ENCODE measurements around the gene NMB. TPM values are rescaled to one million over a fixed set of nuclear protein-coding genes. Genes with fewer than 3 reads are reported as not detected.
"Not testable (repeated sequence)": the region's sequence is repeated elsewhere in the genome, so short reads cannot be mapped to it uniquely, and the experiment has no call there.

The NMB gene, protein sequence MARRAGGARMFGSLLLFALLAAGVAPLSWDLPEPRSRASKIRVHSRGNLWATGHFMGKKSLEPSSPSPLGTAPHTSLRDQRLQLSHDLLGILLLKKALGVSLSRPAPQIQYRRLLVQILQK
- 2.8 and 3.7 TPM in 2 replicates for total RNA-seq

DNA sequence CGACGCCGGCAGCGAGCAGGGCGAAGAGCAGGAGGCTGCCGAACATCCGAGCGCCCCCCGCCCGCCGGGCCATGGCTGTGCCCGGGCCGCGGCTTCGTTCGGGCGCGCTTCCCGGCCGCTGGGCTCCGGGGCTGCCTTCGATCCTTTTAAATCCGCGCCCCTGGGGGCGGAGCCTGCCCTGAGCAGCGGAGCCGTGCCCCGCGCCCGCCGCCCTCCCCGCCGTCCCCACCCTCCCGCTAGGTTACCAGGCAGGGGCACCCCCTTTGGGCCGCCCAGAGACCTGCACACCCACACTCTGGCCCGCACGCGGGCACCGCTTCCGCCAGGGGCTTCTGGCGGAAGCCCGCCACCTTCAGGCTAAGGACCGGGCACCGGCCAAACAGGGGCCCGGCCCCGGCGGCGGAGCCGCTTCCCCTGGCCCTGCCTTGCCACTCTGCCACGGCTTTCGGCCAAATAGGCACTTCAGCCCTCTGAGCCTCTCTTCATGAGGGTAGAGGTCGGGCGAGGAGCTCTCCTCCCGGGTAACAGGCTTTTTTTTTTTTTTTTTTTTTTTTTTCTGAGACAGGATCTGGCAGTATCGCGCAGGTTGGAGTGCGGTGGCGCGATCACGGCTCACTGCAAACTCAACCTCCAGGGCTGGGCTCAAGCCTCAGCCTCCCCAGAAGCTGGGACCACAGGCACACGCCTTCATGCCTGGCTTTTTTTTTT is at the start of gene NMB:
NMB (minus strand) TSS at position 120 of the 708 bp plus-strand sequence; CDS start at position 73, 47 bp downstream.
- no peaks in the 10 kb centered on the region for H3K9me3 Mint-ChIP-seq
- H3K36me3 Mint-ChIP-seq (ENCODE audit: low read depth), result peaks cover 12% of the 10 kb centered on the region
- peak; percentile 93 for DNase-seq
- H3K27ac Mint-ChIP-seq, result peak within 1 kb of the TSS; percentile 87
- H3K27me3 Mint-ChIP-seq, result no peaks in the 10 kb centered on the region
- H3K4me1 Mint-ChIP-seq, result peaks cover 21% of the 10 kb centered on the region
- peak within 1 kb of the TSS; percentile 81 for H3K4me3 Mint-ChIP-seq
- intact Hi-C loops (cut with micrococcal nuclease), result loop anchor here (1.0 kb wide), 2 partner anchors 11 to 54 kb away; no protein-coding TSS in a partner anchor

DNA sequence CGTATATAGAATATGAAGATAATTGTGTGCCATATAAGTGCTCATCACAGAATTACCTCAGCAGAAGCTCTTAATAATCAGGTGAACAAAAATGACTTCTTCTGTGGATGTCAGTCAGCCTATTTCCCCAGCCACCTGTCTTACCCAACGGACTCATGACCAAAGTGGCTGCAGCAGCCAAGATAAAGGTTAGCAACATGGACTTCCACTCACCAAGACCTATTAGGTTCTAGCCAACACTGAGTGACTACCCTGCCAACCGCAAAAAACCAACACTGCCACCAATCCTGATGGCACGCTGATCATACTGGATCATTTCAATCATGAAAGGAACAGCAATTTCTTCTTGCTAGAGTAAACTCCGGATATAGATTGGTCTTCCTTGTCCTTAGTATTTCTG is 45.8 kb upstream of the NMB start:
- Mint-ChIP-seq H3K27ac (no peak overlapping the region), H3K4me3 (no peak overlapping the region), H3K9me3 (no peaks in the 10 kb centered on the region), H3K36me3 (ENCODE audit: low read depth) (peaks cover 35% of the 10 kb centered on the region), H3K27me3 (no peaks in the 10 kb centered on the region), H3K4me1 (peaks cover 49% of the 10 kb centered on the region)
- DNase-seq, result no peak
- intact Hi-C loops (cut with micrococcal nuclease), result loop anchor here (5.0 kb wide), 1 partner anchor 33 kb away; no protein-coding TSS in a partner anchor

DNA sequence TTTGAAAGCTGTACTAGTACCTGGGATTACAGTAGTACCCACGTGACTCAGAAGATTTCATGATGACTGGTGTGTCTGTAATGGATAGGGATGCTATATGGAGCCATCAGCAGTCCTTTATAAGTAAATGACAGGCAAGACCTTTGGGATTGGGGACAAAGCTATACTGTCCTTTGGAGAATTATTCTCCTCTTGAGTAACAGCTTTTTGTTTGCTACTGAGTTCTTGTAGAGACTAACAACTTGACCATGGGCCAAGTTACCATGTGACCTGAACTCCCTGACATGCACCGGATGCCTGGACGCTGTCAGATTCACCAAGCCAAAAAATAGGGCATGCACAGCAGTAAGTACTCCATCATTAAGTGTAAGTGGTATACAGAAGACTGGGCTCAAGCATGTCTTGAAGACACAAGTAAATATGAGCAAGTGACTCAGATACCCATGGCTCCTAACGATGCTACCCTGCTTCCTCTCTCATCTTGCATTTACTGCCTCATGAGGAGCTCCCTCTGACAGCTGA is 45.0 kb upstream of the NMB start:
- Mint-ChIP-seq H3K4me3 (no peak overlapping the region), H3K9me3 (no peaks in the 10 kb centered on the region), H3K36me3 (ENCODE audit: low read depth) (peaks cover 31% of the 10 kb centered on the region), H3K27me3 (no peaks in the 10 kb centered on the region), H3K4me1 (peaks cover 49% of the 10 kb centered on the region), H3K27ac (peak overlapping the region; percentile 43)
- intact Hi-C loops (cut with micrococcal nuclease), result loop anchor here (5.0 kb wide), 1 partner anchor 34 kb away; no protein-coding TSS in a partner anchor
- DNase-seq, result no peak

DNA sequence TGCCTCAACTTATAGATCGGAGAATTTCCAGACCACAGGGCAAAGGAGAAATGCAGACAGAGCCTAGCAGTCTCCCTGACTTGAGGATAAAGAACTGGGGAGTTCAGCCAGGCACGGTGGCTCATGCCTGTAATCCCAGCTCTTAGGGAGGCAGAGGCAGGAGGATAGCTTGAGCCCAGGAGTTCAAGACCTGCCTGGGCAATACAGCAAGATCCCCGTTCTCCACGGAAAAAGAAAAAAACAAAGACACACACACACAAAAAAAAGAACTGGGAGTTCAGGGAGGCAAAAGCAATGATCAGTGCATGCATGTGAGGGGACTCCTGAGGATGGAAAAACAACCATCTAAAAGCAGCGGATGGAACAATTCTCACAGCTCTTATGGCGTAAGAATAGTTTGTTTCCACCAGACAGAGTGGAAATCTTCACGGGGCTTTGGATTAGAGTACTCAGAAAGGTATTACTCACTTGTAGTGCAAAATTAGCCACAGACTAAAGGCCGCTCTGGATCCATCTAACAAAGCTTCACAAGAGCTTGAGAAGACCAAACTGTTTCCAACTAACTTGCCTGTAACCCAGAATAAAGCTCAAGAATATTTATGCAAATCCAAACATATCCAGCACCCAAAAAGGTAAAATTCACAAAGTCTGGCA is 41.7 kb upstream of the NMB start:
- DNase-seq, result no peak

DNA sequence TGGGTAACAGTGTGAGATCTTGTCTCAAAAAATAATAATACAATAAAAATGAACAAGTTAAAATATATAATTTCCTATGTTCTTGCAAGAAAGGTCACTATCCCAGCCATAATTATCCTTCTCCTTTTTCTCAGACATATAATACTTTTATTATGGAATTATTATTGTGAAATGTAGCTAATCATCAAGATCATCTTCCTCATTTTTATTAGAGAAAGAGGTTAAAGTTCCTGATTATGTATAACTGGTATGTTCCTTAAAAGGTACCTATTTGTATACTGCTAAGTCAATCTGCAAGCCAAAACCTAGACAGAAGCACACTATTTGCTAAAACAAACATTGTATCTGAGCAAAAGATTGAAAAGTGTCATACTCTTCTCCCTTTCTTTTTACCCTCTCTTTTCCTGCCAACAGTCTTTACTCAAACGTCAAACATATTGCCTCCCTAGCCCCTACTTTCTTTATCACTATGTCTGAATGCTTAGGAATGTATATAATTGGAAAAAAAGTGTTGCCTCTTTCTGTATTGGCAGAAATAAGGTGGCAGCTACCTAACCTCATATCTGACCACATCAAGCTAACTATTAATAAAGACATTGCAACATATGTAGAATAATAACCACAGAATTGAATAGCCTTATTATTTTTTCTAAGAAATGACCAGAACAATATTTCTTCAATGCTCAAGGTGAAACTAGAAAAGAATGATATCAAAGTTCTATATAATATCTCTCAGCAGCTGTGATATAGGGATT is 39.4 kb upstream of the NMB start:
- H3K4me1 Mint-ChIP-seq, result peaks cover 25% of the 10 kb centered on the region
- H3K27me3 Mint-ChIP-seq, result no peaks in the 10 kb centered on the region
- H3K4me3 Mint-ChIP-seq, result no peak overlapping the region
- no peak for DNase-seq
- H3K27ac Mint-ChIP-seq, result no peak overlapping the region
- intact Hi-C loops (cut with micrococcal nuclease), result no loop called here
- H3K9me3 Mint-ChIP-seq, result no peaks in the 10 kb centered on the region
- peaks cover 17% of the 10 kb centered on the region for H3K36me3 Mint-ChIP-seq (ENCODE audit: low read depth)

More for the DNA sequence above, 41.7 kb upstream of the NMB start:
- peak overlapping the region; percentile 31 for H3K27ac Mint-ChIP-seq
- peaks cover 27% of the 10 kb centered on the region for H3K36me3 Mint-ChIP-seq (ENCODE audit: low read depth)
- H3K27me3 Mint-ChIP-seq, result no peaks in the 10 kb centered on the region
- no peak overlapping the region for H3K4me3 Mint-ChIP-seq
- no peaks in the 10 kb centered on the region for H3K9me3 Mint-ChIP-seq
- intact Hi-C loops (cut with micrococcal nuclease), result loop anchor here (5.0 kb wide), 1 partner anchor 38 kb away; no protein-coding TSS in a partner anchor
- peaks cover 43% of the 10 kb centered on the region for H3K4me1 Mint-ChIP-seq

DNA sequence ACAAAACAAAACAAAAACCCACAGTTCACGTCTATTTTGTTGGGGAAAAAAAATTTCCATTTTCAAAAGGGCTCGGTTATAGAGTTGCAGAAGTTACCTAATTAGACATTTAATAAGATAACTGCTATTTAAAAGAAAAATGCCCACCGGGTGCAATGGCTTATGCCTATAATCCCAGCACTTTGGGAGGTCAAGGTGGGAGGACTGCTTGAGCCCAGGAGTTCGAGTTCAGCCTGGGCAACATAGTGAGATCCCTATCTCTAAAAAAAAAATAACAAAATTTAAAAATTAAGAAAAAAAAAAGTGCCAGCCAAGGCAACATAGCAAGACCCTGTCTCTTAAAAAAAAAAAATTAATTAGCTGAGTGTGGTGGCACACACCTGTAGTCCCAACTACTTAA is 38.8 kb upstream of the NMB start:
- H3K27me3 Mint-ChIP-seq, result no peaks in the 10 kb centered on the region
- intact Hi-C loops (cut with micrococcal nuclease), result no loop called here
- peaks cover under 1% of the 10 kb centered on the region for H3K9me3 Mint-ChIP-seq
- peaks cover 27% of the 10 kb centered on the region for H3K4me1 Mint-ChIP-seq
- H3K36me3 Mint-ChIP-seq (ENCODE audit: low read depth), result peaks cover 22% of the 10 kb centered on the region
- H3K4me3 Mint-ChIP-seq, result no peak overlapping the region
- no peak overlapping the region for H3K27ac Mint-ChIP-seq
- DNase-seq, result no peak

DNA sequence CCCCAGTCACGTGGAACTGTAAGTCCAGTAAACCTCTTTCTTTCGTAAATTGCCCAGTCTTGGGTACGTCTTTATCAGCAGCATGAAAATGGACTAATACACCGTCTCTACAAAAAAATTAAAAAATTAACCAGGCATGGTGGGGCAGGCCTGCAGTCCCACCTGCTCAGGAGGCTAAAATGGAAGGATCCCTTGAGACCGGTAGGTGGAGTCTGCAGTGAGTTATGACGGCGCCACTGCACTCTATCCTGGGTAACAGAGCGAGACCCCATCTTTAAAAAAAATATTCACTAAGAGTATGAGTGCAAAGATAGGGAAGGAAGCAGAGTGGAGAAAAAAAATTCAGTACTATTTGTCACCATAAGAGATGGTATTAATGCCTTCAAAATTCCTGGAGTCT is 32.3 kb upstream of the NMB start:
- peaks cover 11% of the 10 kb centered on the region for H3K4me1 Mint-ChIP-seq
- peaks cover 5% of the 10 kb centered on the region for H3K9me3 Mint-ChIP-seq
- no peak for DNase-seq
- H3K36me3 Mint-ChIP-seq (ENCODE audit: low read depth), result peaks cover 48% of the 10 kb centered on the region
- no peaks in the 10 kb centered on the region for H3K27me3 Mint-ChIP-seq
- intact Hi-C loops (cut with micrococcal nuclease), result no loop called here
- H3K27ac Mint-ChIP-seq, result peak overlapping the region; percentile 1
- no peak overlapping the region for H3K4me3 Mint-ChIP-seq

DNA sequence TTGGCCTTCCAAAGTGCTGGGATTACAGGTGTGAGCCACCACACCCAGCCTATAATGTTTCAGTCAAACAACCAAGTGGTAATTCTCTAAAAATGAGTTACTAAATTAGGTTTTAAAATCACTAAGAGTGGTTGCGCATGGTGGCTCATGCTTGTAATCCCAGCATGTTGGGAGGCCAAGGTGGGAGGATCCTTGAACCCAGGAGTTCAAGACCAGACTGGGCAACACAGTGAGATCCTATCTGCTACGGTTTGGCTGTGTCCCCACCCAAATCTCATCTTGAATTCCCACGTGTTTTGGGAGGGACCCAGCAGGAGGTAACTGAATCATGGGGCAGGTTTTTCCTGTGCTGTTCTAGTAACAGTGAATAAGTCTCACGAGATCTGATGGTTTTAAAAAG is 31.9 kb upstream of the NMB start:
- Mint-ChIP-seq H3K36me3 (ENCODE audit: low read depth) (peaks cover 53% of the 10 kb centered on the region), H3K4me1 (peaks cover 14% of the 10 kb centered on the region), H3K4me3 (no peak overlapping the region), H3K27ac (no peak overlapping the region), H3K27me3 (no peaks in the 10 kb centered on the region), H3K9me3 (peaks cover 5% of the 10 kb centered on the region)
- intact Hi-C loops (cut with micrococcal nuclease), result no loop called here
- DNase-seq, result no peak

DNA sequence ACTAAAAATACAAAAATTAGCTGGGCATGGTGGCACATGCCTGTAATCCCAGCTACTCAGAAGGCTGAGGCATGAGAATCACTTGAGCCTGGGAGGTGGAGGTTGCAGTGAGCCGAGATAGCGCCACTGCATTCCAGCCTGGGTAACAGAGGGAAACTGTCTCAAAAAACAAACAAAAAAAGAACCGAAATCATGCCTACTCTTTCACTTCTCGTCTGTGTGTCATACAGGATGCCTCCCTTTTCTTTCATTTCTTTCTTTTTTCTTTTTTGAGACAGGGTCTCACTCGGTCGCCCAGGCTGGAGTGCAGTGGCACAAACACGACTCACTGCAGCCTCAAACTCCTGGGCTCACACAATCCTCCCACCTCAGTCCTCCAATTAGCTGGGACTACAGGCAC is 28.4 kb upstream of the NMB start:
- H3K4me3 Mint-ChIP-seq; H3K27me3 Mint-ChIP-seq; H3K27ac Mint-ChIP-seq; DNase-seq; H3K9me3 Mint-ChIP-seq; intact Hi-C loops (cut with micrococcal nuclease): not testable (repeated sequence)
- H3K36me3 Mint-ChIP-seq (ENCODE audit: low read depth), result peaks cover 60% of the 10 kb centered on the region
- peaks cover 23% of the 10 kb centered on the region for H3K4me1 Mint-ChIP-seq

DNA sequence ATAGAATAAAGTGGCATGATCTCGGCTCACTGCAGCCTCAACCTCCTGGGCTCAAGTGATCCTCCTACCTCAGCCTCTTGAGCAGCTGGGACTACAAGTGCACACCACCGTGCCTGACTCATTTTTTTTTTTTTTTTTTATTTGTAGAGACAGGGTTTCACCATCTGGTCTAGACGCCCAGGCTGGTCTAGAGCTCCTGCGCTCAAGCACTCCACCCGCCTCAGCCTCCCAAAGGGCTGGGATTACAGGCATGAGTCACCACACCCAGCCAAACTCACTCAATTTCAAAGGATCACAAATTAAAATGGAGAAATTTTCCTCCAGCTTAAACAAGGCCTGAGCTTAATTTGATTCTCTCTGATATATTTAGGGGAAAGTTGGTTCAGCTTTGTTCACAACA is 27.3 kb upstream of the NMB start:
- H3K36me3 Mint-ChIP-seq (ENCODE audit: low read depth), result peaks cover 58% of the 10 kb centered on the region
- no peaks in the 10 kb centered on the region for H3K27me3 Mint-ChIP-seq
- H3K27ac Mint-ChIP-seq, result no peak overlapping the region

DNA sequence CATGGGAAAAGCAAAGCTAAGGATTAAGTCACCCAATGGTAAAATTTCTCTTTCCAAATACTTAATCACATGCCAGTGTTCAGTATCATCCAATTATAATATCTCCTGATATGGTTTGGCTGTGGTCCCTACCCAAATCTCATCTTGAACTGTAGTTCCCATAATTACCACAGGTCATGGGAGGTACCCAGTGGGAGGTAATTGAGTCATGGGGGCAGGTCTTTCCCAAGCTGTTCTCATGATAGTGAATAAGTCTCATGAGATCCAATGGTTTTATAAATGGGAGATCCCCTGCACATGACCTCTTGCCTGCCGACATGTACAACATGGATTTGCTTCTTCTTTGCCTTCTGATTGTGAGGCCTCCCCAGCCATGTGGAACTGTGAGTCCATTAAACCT is 26.1 kb upstream of the NMB start:
- Mint-ChIP-seq H3K27ac (no peak overlapping the region), H3K4me3 (no peak overlapping the region), H3K36me3 (ENCODE audit: low read depth) (peaks cover 57% of the 10 kb centered on the region), H3K27me3 (no peaks in the 10 kb centered on the region), H3K4me1 (peaks cover 17% of the 10 kb centered on the region), H3K9me3 (no peaks in the 10 kb centered on the region)
- intact Hi-C loops (cut with micrococcal nuclease), result no loop called here
- no peak for DNase-seq

More for the DNA sequence above, 27.3 kb upstream of the NMB start:
- Mint-ChIP-seq H3K4me3 (no peak overlapping the region), H3K4me1 (peaks cover 19% of the 10 kb centered on the region), H3K9me3 (no peaks in the 10 kb centered on the region)
- no peak for DNase-seq
- intact Hi-C loops (cut with micrococcal nuclease), result no loop called here

DNA sequence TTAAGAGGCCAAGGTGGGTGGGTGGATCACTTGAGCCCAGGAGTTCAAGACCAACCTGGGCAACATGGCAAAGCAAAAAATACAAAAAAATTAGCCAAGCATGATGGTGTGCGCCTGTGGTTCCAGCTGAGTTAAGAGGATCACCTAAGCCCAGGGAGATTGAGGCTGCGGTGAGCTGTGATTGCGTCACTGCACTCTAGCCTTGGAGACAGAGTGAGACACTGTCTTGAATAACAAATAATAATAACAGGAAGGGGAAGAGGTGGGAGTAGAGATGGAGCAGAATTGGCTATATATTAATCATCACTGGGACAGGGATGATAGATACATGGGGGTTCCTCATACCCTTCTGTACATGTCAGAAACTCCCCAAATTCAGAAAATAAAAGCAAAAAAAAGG is 23.8 kb upstream of the NMB start:
- Mint-ChIP-seq H3K4me3 (no peak overlapping the region), H3K36me3 (ENCODE audit: low read depth) (peaks cover 57% of the 10 kb centered on the region), H3K27ac (peak overlapping the region; percentile 62), H3K4me1 (peaks cover 17% of the 10 kb centered on the region), H3K9me3 (no peaks in the 10 kb centered on the region), H3K27me3 (no peaks in the 10 kb centered on the region)
- intact Hi-C loops (cut with micrococcal nuclease), result loop anchor here (2.0 kb wide), 1 partner anchor 13 kb away; no protein-coding TSS in a partner anchor
- DNase-seq, result no peak

DNA sequence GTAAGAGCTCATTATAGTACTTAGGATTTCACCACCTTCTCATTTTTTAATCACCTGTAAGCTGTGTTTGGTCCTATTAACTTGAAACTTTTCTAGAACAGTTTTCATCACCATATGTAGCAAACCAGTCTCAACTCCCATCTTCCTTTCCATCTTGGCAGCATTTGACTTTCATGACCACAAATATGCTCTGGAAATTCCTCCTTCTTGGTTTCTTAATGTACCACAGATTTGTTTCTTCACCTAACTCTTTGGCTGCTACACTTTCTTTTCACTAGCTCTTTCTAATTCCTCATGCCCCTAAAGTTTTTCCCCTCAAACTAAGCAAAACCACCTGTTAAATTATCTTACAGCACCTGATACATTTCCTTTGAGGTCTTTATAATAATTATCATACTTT is 13.2 kb upstream of the NMB start:
- H3K27me3 Mint-ChIP-seq, result no peaks in the 10 kb centered on the region

More for the DNA sequence above, 13.2 kb upstream of the NMB start:
- peaks cover 31% of the 10 kb centered on the region for H3K4me1 Mint-ChIP-seq
- no peak overlapping the region for H3K4me3 Mint-ChIP-seq
- peaks cover 57% of the 10 kb centered on the region for H3K36me3 Mint-ChIP-seq (ENCODE audit: low read depth)
- intact Hi-C loops (cut with micrococcal nuclease), result no loop called here
- peak overlapping the region; percentile 77 for H3K27ac Mint-ChIP-seq
- H3K9me3 Mint-ChIP-seq, result no peaks in the 10 kb centered on the region
- no peak for DNase-seq
